Activated T-helper 1 cell treated with anti-CD3 and anti-CD28 coated beads, Interleukin-12 subunit alpha, Interleukin-12 subunit beta, Interleukin-2, Interleukin-4 antibody, amounts not matched to agents 30 ng/mL and 10 ng/mL and 1 ng/mL, durations not matched to agents 14 hours and 24 hours and 36 hours (primary cell): Measurements from ENCODE around the gene MX1. TPM values are rescaled to one million over a fixed set of nuclear protein-coding genes. Genes with fewer than 3 reads are reported as not detected.
A peak's percentile ranks its signal among the peaks of the same experiment; 100 is the strongest.
"Not testable (repeated sequence)": the region's sequence is repeated elsewhere in the genome, so short reads cannot be mapped to it uniquely, and the experiment has no call there.

ENCODE experiments used
- DNase-seq: peaks from one replicate; pipeline ENCODE4 v3.0.0; 2021; ENCODE audit warnings: low spot score
- H3K27ac Mint-ChIP-seq: one replicate; pipeline ENCODE4 v1.8.0; 2021; ENCODE audit warnings: mild to moderate bottlenecking, mixed read lengths
- H3K27me3 Mint-ChIP-seq: one replicate; pipeline ENCODE4 v1.8.0; 2022; ENCODE audit warnings: mild to moderate bottlenecking, moderate library complexity, mixed read lengths; ENCODE audit not compliant: insufficient read depth
- H3K36me3 Mint-ChIP-seq: one replicate; pipeline ENCODE4 v1.8.0; 2021; ENCODE audit warnings: low read depth, mixed read lengths
- H3K4me1 Mint-ChIP-seq: one replicate; pipeline ENCODE4 v1.8.0; 2021; ENCODE audit warnings: low read depth, mixed read lengths
- H3K4me3 Mint-ChIP-seq: one replicate; pipeline ENCODE4 v1.8.0; 2021; ENCODE audit warnings: mild to moderate bottlenecking, moderate library complexity, mixed read lengths
- H3K9me3 Mint-ChIP-seq: one replicate; pipeline ENCODE4 v1.8.0; 2021; ENCODE audit warnings: mixed read lengths
- intact Hi-C: fragments of 100-400 bp; cut with micrococcal nuclease; formaldehyde crosslinking; loops from one replicate; pipeline ENCODE4 v1.15.1; 2024
- total RNA-seq: library from RNA; stranded (reverse); gene quantifications from 2 replicates; pipeline ENCODE4 v1.2.3, GENCODE V29; 2022

The MX1 gene
- total RNA-seq, 1 donor from 2014 or later = 92.8 TPM

- DNase-seq, H3K36me3 Mint-ChIP-seq, H3K27ac Mint-ChIP-seq, intact Hi-C loops, H3K4me3 Mint-ChIP-seq: not testable (repeated sequence)
- Mint-ChIP-seq H3K4me1 (peaks cover 33% of the 10 kb centered on the region), H3K27me3 (peaks cover 20% of the 10 kb centered on the region), H3K9me3 (peaks cover 17% of the 10 kb centered on the region)
Measured at GRCh38 chr21:41417505-41417904, 8.5 kb upstream of the MX1 start.

- no peak overlapping the region for H3K27ac Mint-ChIP-seq
- H3K9me3 Mint-ChIP-seq = peaks cover 12% of the 10 kb centered on the region
- H3K27me3 Mint-ChIP-seq = peaks cover 11% of the 10 kb centered on the region
- H3K4me3 Mint-ChIP-seq = no peak overlapping the region
- intact Hi-C loops = no loop called here
- DNase-seq = no peak
- peaks cover 42% of the 10 kb centered on the region for H3K4me1 Mint-ChIP-seq
- H3K36me3 Mint-ChIP-seq = peaks cover 4% of the 10 kb centered on the region
Measured at GRCh38 chr21:41418393-41418792, 7.6 kb upstream of the MX1 start.

GRCh38 chr21:41418956-41419680 is 6.9 kb upstream of the MX1 start:
- intact Hi-C loops = no loop called here
- Mint-ChIP-seq H3K36me3 (peaks cover 1% of the 10 kb centered on the region), H3K4me3 (peak overlapping the region; percentile 85), H3K9me3 (peaks cover 12% of the 10 kb centered on the region), H3K4me1 (peaks cover 49% of the 10 kb centered on the region), H3K27me3 (peaks cover 9% of the 10 kb centered on the region), H3K27ac (no peak overlapping the region)
- no peak for DNase-seq

GRCh38 chr21:41419921-41420862 is 5.8 kb upstream of the MX1 start:
- Mint-ChIP-seq H3K27me3 (peaks cover 6% of the 10 kb centered on the region), H3K4me3 (peak overlapping the region; percentile 85), H3K9me3 (peaks cover 12% of the 10 kb centered on the region), H3K27ac (peak overlapping the region; percentile 87), H3K36me3 (peaks cover 1% of the 10 kb centered on the region), H3K4me1 (peaks cover 60% of the 10 kb centered on the region)
- DNase-seq = peak; percentile 35
- intact Hi-C loops = no loop called here

GRCh38 chr21:41420998-41421397 is 5.0 kb upstream of the MX1 start:
- Mint-ChIP-seq H3K4me1 (peaks cover 67% of the 10 kb centered on the region), H3K4me3 (peak overlapping the region; percentile 85), H3K27ac (peak overlapping the region; percentile 80), H3K9me3 (peaks cover 12% of the 10 kb centered on the region)
- H3K27me3 Mint-ChIP-seq, intact Hi-C loops, H3K36me3 Mint-ChIP-seq, DNase-seq: not testable (repeated sequence)

GRCh38 chr21:41422546-41423304 is 3.3 kb upstream of the MX1 start:
- Mint-ChIP-seq H3K27me3 (peaks cover 2% of the 10 kb centered on the region), H3K4me3 (no peak overlapping the region), H3K36me3 (peaks cover 9% of the 10 kb centered on the region), H3K9me3 (peaks cover 4% of the 10 kb centered on the region), H3K4me1 (peaks cover 75% of the 10 kb centered on the region), H3K27ac (peak overlapping the region; percentile 34)
- no peak for DNase-seq
- intact Hi-C loops = no loop called here

GRCh38 chr21:41423305-41423636 is 2.8 kb upstream of the MX1 start:
- H3K27me3 Mint-ChIP-seq, DNase-seq, H3K4me3 Mint-ChIP-seq, H3K9me3 Mint-ChIP-seq, intact Hi-C loops: not testable (repeated sequence)
- Mint-ChIP-seq H3K4me1 (peaks cover 81% of the 10 kb centered on the region), H3K27ac (peak overlapping the region; percentile 89), H3K36me3 (peaks cover 14% of the 10 kb centered on the region)

GRCh38 chr21:41425588-41425953 is 468 bp upstream of the MX1 start:
- DNase-seq = no peak
- Mint-ChIP-seq H3K27me3 (no peaks in the 10 kb centered on the region), H3K4me3 (peak overlapping the region; percentile 96), H3K4me1 (peaks cover 86% of the 10 kb centered on the region), H3K27ac (peak overlapping the region; percentile 96), H3K9me3 (no peaks in the 10 kb centered on the region), H3K36me3 (peaks cover 26% of the 10 kb centered on the region)
- intact Hi-C loops = no loop called here

GRCh38 chr21:41426676-41427404 is 801 bp downstream of the MX1 start:
- H3K27ac Mint-ChIP-seq = peak overlapping the region; percentile 96
- H3K9me3 Mint-ChIP-seq = no peaks in the 10 kb centered on the region
- H3K4me1 Mint-ChIP-seq = peaks cover 79% of the 10 kb centered on the region
- no peaks in the 10 kb centered on the region for H3K27me3 Mint-ChIP-seq
- intact Hi-C loops = loop anchor here (1.0 kb wide), 2 partner anchors 65 to 138 kb away; partner anchors contain the start of gene MX2
- H3K4me3 Mint-ChIP-seq = peak overlapping the region; percentile 96
- DNase-seq = no peak
- H3K36me3 Mint-ChIP-seq = peaks cover 33% of the 10 kb centered on the region

- peak overlapping the region; percentile 96 for H3K4me3 Mint-ChIP-seq
- H3K27me3 Mint-ChIP-seq = no peaks in the 10 kb centered on the region
- H3K4me1 Mint-ChIP-seq = peaks cover 79% of the 10 kb centered on the region
- H3K9me3 Mint-ChIP-seq = no peaks in the 10 kb centered on the region
- intact Hi-C loops = no loop called here
- H3K36me3 Mint-ChIP-seq = peaks cover 37% of the 10 kb centered on the region
- H3K27ac Mint-ChIP-seq = peak overlapping the region; percentile 96
- no peak for DNase-seq
Measured at GRCh38 chr21:41427556-41427955, 1.5 kb downstream of the MX1 start.

- DNase-seq = no peak
- peaks cover 78% of the 10 kb centered on the region for H3K4me1 Mint-ChIP-seq
- intact Hi-C loops = no loop called here
- peaks cover 43% of the 10 kb centered on the region for H3K36me3 Mint-ChIP-seq
- peak overlapping the region; percentile 96 for H3K27ac Mint-ChIP-seq
- no peaks in the 10 kb centered on the region for H3K27me3 Mint-ChIP-seq
- no peaks in the 10 kb centered on the region for H3K9me3 Mint-ChIP-seq
- H3K4me3 Mint-ChIP-seq = peak overlapping the region; percentile 96
Measured at GRCh38 chr21:41428311-41428710, 2.3 kb downstream of the MX1 start.

- no peak for DNase-seq
- no peak overlapping the region for H3K27ac Mint-ChIP-seq
- intact Hi-C loops = no loop called here
- no peaks in the 10 kb centered on the region for H3K27me3 Mint-ChIP-seq
- peaks cover 78% of the 10 kb centered on the region for H3K4me1 Mint-ChIP-seq
- H3K36me3 Mint-ChIP-seq = peaks cover 47% of the 10 kb centered on the region
- no peaks in the 10 kb centered on the region for H3K9me3 Mint-ChIP-seq
- H3K4me3 Mint-ChIP-seq = no peak overlapping the region
Measured at GRCh38 chr21:41428847-41429246, 2.8 kb downstream of the MX1 start.
